Subcutaneous adipose tissue (tissue), 4 donors: ENCODE data around the gene PRRC2B. TPM values are rescaled to one million over a fixed set of nuclear protein-coding genes. Genes with fewer than 3 reads are reported as not detected.

Experiments used
- CTCF ChIP-seq: fragments of 450-650 bp; IDR thresholded peaks from one replicate; pipeline ENCODE4 v1.5.1; 2016; ENCODE audit warnings: low read depth, mild to moderate bottlenecking, control low read depth, antibody characterized with exemption, moderate library complexity
- total RNA-seq, 4 donors: library from RNA; depleted of rRNA; stranded (reverse); fragments of >200 nt; gene quantifications; one replicate each; pipeline ENCODE4 v1.1.0, GENCODE V29; 2016

PRRC2B gene
- total RNA-seq, 4 donors from 2014 or later, result 59.0 to 138 (median 81.8) TPM

- no peak for TF ChIP-seq CTCF
Measured at GRCh38 chr9:131520503-131520902, 126.6 kb downstream of the PRRC2B start.

GRCh38 chr9:131521203-131521602 lies 127.3 kb downstream of the PRRC2B start:
- TF ChIP-seq CTCF, result no peak

- TF ChIP-seq CTCF, result no peak
Measured at GRCh38 chr9:131521822-131522221, 127.9 kb downstream of the PRRC2B start.

- no peak for TF ChIP-seq CTCF
Measured at GRCh38 chr9:131522257-131523085, 128.6 kb downstream of the PRRC2B start.

GRCh38 chr9:131523086-131523388 lies 129.2 kb downstream of the PRRC2B start:
- TF ChIP-seq CTCF, result no peak

GRCh38 chr9:131523451-131524435 lies 129.9 kb downstream of the PRRC2B start:
- TF ChIP-seq CTCF, result no peak

- TF ChIP-seq CTCF, result no peak
Measured at GRCh38 chr9:131524665-131525315, 130.9 kb downstream of the PRRC2B start.
